Stimulated activated CD4-positive, alpha-beta T cell treated with anti-CD3 and anti-CD28 coated beads, TNF-alpha, amount 100 ng/mL, for 1 hour (primary cell): ENCODE results near the gene KCNMA1.
"Not testable (repeated sequence)": the region's sequence is repeated elsewhere in the genome, so short reads cannot be mapped to it uniquely, and the experiment has no call there.

Experiments used
- DNase-seq, 3 donors: peaks; one replicate each; pipeline ENCODE4 v3.0.0-alpha.2; 2020; ENCODE audit warnings: low read depth in 3 of 3, low spot score in 1 of 3

KCNMA1 gene

GRCh38 chr10:77350134-77350533 lies 287.5 kb downstream of the KCNMA1 start:
- no peak for DNase-seq

- DNase-seq = no peak
Measured at GRCh38 chr10:77349226-77349625, 288.4 kb downstream of the KCNMA1 start.

- no peak for DNase-seq
Measured at GRCh38 chr10:77348751-77349150, 288.9 kb downstream of the KCNMA1 start.

- no peak for DNase-seq
Measured at GRCh38 chr10:77348082-77348481, 289.5 kb downstream of the KCNMA1 start.

- no peak for DNase-seq
Measured at GRCh38 chr10:77347052-77347451, 290.6 kb downstream of the KCNMA1 start.

GRCh38 chr10:77341055-77341454 lies 296.6 kb downstream of the KCNMA1 start:
- no peak for DNase-seq

GRCh38 chr10:77339872-77340271 lies 297.7 kb downstream of the KCNMA1 start:
- not testable (repeated sequence) for DNase-seq

GRCh38 chr10:77339166-77339565 lies 298.4 kb downstream of the KCNMA1 start:
- no peak for DNase-seq

GRCh38 chr10:77338143-77338542 lies 299.5 kb downstream of the KCNMA1 start:
- DNase-seq = no peak

GRCh38 chr10:77334501-77334900 lies 303.1 kb downstream of the KCNMA1 start:
- DNase-seq = no peak

- no peak for DNase-seq
Measured at GRCh38 chr10:77333610-77334340, 303.8 kb downstream of the KCNMA1 start.

- no peak for DNase-seq
Measured at GRCh38 chr10:77332256-77332655, 305.4 kb downstream of the KCNMA1 start.

GRCh38 chr10:77328272-77328816 lies 309.3 kb downstream of the KCNMA1 start:
- no peak for DNase-seq

GRCh38 chr10:77325233-77325537 lies 312.4 kb downstream of the KCNMA1 start:
- no peak for DNase-seq

GRCh38 chr10:77321838-77322237 lies 315.8 kb downstream of the KCNMA1 start:
- DNase-seq = no peak

GRCh38 chr10:77320971-77321471 lies 316.6 kb downstream of the KCNMA1 start:
- no peak for DNase-seq

- no peak for DNase-seq
Measured at GRCh38 chr10:77319557-77319956, 318.1 kb downstream of the KCNMA1 start.

- no peak for DNase-seq
Measured at GRCh38 chr10:77318739-77319138, 318.9 kb downstream of the KCNMA1 start.

GRCh38 chr10:77317221-77317620 lies 320.4 kb downstream of the KCNMA1 start:
- DNase-seq = no peak

GRCh38 chr10:77315496-77316129 lies 322.0 kb downstream of the KCNMA1 start:
- no peak for DNase-seq

- no peak for DNase-seq
Measured at GRCh38 chr10:77313066-77313750, 324.4 kb downstream of the KCNMA1 start.

- no peak for DNase-seq
Measured at GRCh38 chr10:77311186-77311585, 326.4 kb downstream of the KCNMA1 start.
